Stimulated activated CD8-positive, alpha-beta memory T cell treated with anti-CD3 and anti-CD28 coated beads, Interleukin-4, amount 100 ng/mL, for 4 hours (primary cell): ENCODE measurements around the gene KCNK7.
"Not testable (repeated sequence)": the region's sequence is repeated elsewhere in the genome, so short reads cannot be mapped to it uniquely, and the experiment has no call there.

ENCODE experiments used
- DNase-seq, 2 donors: peaks; one replicate each; pipeline ENCODE4 v3.0.0-alpha.2; 2020; ENCODE audit warnings: low read depth in 2 of 2, low spot score in 1 of 2

KCNK7 gene

GRCh38 chr11:65574811-65575567 is 20.6 kb downstream of the KCNK7 start:
- DNase-seq = no peak

GRCh38 chr11:65574109-65574810 is 21.3 kb downstream of the KCNK7 start:
- peak; percentile 55 to 77 for DNase-seq

GRCh38 chr11:65573391-65574079 is 22.1 kb downstream of the KCNK7 start:
- no peak for DNase-seq

- DNase-seq = peak; percentile 72 to 78
Observed at GRCh38 chr11:65572356-65573051, 23.1 kb downstream of the KCNK7 start, which contains the start of gene FAM89B. Gene FAM89B, plus strand, starts transcription at chr11:65572538. Its CDS starts 132 bp downstream, at chr11:65572670.

- no peak for DNase-seq
Observed at GRCh38 chr11:65571940-65572339, 23.7 kb downstream of the KCNK7 start.

- DNase-seq = no peak
Observed at GRCh38 chr11:65571420-65571819, 24.2 kb downstream of the KCNK7 start.

GRCh38 chr11:65569973-65570918 is 25.4 kb downstream of the KCNK7 start, which contains the start of gene ZNRD2:
Gene ZNRD2, plus strand, starts transcription at chr11:65570477. Its CDS starts 15 bp downstream, at chr11:65570492.
- DNase-seq = peak; percentile 91 to 97

GRCh38 chr11:65569164-65569972 is 26.2 kb downstream of the KCNK7 start:
- no peak for DNase-seq

GRCh38 chr11:65565624-65566453 is 29.8 kb downstream of the KCNK7 start:
- no peak for DNase-seq

GRCh38 chr11:65564879-65565559 is 30.6 kb downstream of the KCNK7 start:
- DNase-seq = not testable (repeated sequence)

- no peak for DNase-seq
Observed at GRCh38 chr11:65563601-65564000, 32.0 kb downstream of the KCNK7 start.

- no peak for DNase-seq
Observed at GRCh38 chr11:65562788-65563187, 32.8 kb downstream of the KCNK7 start.

GRCh38 chr11:65562020-65562419 is 33.6 kb downstream of the KCNK7 start:
- no peak for DNase-seq

- DNase-seq = no peak
Observed at GRCh38 chr11:65560555-65561418, 34.8 kb downstream of the KCNK7 start.

GRCh38 chr11:65559951-65560537 is 35.6 kb downstream of the KCNK7 start:
- no peak for DNase-seq

- DNase-seq = no peak
Observed at GRCh38 chr11:65559535-65559934, 36.1 kb downstream of the KCNK7 start.
